Fibroblast of pulmonary artery (primary cell): ENCODE data around the gene ST3GAL3.
A peak's percentile ranks its signal among the peaks of the same experiment; 100 is the strongest.

Experiments
- DNase-seq: peaks from one replicate; pipeline ENCODE4 v3.0.0-alpha.2; 2010; ENCODE audit warnings: low read depth
- H3K4me3 ChIP-seq: replicated peaks from 2 replicates; pipeline ENCODE4 v1.5.1; 2011; ENCODE audit warnings: low read depth, mild to moderate bottlenecking, control low read depth, low read length, moderate library complexity
- TF ChIP-seq, protein P1 (sequence below): IDR thresholded peaks from 2 replicates; pipeline ENCODE4 v1.5.1; 2011; ENCODE audit warnings: mild to moderate bottlenecking, control low read depth, low read length, inconsistent platforms; ENCODE audit errors: missing control alignments

Gene ST3GAL3

DNA sequence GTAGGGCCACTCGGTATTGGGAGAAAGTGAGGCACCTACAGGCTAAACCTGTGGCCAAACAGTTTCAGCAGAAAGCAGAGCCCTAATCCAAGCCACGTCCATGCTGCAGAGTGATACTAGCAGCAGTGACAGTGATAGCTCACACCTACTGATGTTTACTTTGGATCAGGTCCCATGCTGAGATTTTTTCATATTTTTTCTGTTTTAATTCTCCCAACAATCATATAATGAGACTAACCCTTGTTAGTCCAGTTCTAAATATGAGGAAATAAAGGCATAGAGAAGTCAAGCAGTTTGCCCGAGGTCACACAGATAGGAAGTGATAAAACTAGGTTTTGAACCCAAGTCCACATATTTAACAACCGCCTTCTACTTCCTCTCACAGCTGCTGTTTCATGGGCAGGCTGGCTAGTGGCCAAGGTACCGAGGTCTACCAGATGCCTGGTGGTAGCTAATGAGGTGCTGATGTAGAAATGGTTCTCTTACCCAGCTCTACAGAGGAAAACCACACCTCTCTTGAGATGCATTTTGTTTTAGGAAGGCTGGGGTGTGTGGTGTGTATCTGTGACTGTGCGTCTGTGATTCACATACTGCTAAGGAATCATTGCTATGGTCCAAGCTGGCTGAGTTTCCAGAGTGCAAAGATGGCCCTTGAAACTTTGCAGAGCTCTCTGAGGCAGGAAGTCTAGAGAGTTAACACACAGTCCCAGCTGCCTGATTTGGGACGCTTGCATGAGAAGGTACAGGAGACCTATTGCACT lies 146.0 kb downstream of the ST3GAL3 start:
- H3K4me3 ChIP-seq = no peak overlapping the region
- DNase-seq = peak; percentile 73
- TF ChIP-seq, protein P1, sequence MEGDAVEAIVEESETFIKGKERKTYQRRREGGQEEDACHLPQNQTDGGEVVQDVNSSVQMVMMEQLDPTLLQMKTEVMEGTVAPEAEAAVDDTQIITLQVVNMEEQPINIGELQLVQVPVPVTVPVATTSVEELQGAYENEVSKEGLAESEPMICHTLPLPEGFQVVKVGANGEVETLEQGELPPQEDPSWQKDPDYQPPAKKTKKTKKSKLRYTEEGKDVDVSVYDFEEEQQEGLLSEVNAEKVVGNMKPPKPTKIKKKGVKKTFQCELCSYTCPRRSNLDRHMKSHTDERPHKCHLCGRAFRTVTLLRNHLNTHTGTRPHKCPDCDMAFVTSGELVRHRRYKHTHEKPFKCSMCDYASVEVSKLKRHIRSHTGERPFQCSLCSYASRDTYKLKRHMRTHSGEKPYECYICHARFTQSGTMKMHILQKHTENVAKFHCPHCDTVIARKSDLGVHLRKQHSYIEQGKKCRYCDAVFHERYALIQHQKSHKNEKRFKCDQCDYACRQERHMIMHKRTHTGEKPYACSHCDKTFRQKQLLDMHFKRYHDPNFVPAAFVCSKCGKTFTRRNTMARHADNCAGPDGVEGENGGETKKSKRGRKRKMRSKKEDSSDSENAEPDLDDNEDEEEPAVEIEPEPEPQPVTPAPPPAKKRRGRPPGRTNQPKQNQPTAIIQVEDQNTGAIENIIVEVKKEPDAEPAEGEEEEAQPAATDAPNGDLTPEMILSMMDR = no peak

DNA sequence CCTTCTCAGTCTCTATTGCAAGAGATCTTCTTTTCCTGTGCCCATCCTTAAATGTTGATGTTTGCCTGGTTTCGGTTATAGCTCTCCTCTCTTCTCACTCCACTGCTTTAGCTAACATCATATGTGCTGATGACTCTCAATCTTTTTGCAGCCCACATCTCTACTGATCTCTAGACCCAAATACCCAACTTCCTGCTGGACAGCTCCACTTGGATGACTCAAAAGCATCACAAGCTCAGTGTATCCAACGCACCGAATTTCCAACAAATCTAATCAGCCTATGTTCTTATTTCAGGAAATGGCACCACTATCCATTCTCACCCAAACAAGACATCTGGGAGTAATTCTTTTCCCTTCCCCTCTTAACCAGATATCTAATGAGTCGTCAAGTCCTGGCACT lies 147.1 kb downstream of the ST3GAL3 start:
- H3K4me3 ChIP-seq = no peak overlapping the region
- TF ChIP-seq, protein P1 = no peak
- DNase-seq = no peak

DNA sequence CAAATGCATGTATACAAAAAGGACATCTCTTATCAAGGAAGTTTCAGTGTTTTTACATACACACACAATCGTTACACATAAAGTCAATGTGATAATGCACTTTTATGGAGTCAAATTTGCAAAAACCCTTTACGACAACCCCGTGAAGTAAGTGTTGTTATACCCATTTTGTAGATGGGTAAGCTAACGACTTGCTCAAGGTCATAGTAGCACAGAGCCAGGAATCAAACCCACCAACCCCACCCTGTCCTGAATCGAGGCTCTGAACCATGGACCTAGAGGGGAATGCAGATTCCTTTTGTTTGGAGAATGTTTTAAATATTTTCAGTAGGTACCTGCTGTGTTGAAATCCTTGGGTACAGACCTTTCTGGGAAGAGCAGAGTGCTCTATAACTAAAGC lies 148.9 kb downstream of the ST3GAL3 start:
- no peak for DNase-seq
- no peak overlapping the region for H3K4me3 ChIP-seq
- TF ChIP-seq, protein P1 = no peak

DNA sequence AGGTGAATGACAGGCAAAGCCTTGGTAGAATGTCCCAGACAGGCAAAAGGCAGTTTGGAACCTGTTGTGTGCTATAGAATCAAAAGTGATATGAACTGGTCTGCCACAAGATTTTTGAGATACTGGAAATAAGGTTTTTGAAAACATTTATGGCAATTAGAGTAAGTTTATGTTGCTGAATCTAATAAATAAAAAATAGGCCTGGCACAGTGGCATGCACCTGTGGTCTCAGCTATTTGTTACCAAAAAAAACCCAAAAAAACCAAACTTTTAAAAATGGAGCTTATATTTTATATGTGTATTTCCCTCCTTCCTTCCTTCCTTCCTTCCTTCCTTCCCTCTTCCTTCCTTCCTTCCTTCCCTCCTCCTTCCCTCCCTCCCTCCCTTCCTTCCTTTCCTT lies 149.8 kb downstream of the ST3GAL3 start:
- DNase-seq = no peak
- H3K4me3 ChIP-seq = no peak overlapping the region
- TF ChIP-seq, protein P1 = no peak

DNA sequence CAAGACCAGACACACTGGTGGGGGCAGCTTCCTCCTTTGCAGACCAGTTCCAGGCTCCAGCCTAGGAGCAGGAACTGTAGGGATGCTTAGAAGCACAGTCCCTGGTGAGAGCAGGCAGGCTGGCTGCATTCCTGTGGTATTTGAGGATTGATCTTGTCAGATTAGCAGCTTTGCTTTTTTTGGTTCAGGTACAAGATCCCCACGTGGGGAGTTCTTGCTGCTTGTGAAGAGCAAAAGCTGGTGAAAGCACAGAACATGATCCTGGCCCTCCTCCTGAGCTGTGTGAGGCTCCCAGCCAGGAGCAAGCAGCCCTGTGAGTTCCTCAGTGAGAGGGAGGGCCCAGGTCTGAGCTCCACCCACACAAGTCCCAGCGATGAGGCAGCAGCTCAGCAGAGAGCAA lies 151.0 kb downstream of the ST3GAL3 start:
- TF ChIP-seq, protein P1 = no peak
- peak; percentile 95 for DNase-seq
- no peak overlapping the region for H3K4me3 ChIP-seq

DNA sequence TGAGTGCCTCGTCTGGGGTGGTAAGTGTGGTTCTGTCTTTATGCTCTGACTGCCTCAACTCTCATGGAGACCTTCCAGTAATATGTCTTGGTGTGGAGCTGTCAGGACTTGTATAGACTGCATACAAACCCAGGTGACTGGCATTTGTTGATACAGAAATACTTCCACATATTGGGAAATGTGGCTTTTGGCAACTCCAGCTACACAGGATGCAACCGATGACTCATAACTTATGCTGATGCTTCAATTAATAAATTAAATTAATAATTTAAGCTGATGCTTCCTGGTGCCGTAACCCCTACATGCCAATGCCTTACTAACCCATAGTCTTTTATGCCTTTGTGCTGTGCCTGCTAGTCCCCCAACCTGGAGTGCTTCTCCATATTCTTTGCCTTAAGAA lies 154.0 kb downstream of the ST3GAL3 start:
- DNase-seq = peak; percentile 72
- TF ChIP-seq, protein P1 = no peak

More for the DNA sequence above, 154.0 kb downstream of the ST3GAL3 start:
- no peak overlapping the region for H3K4me3 ChIP-seq
